ENCODE data around the gene TMEM98.

DNA sequence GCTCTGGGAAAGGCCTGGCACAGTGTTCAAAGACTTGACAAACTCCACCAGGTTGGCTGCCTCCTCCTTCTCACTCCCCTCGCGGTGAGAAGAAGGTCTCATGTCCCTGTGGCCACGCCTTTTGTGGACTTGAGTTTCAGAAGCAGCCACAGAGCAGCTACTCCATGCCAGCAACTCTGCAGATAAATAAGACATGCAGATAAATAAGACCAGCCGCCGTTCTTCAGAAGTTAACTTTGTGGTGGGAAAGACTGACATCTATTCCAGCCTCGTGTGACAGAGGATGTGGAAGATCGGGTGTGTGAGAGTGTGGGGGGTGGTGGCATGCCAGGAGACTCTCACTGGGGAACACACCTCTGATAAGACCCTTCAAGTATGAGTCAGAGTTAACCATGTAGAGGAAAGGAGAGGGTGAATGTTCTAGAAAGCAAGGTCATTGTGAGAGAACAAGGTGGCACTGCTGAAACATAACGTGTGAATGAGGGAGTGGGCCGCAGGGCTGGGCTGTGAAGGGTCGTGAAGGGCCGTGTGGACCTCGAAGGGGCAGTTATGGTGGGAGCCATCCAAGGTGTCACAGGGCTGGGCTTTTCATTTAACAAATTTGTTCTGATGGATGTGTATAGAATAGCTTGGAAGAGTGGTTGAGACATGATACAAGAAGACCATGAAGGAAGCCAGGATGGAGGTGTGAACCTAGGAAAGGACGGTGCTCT, 64.5 kb downstream of the TMEM98 start:
- TF ChIP-seq, protein P1, sequence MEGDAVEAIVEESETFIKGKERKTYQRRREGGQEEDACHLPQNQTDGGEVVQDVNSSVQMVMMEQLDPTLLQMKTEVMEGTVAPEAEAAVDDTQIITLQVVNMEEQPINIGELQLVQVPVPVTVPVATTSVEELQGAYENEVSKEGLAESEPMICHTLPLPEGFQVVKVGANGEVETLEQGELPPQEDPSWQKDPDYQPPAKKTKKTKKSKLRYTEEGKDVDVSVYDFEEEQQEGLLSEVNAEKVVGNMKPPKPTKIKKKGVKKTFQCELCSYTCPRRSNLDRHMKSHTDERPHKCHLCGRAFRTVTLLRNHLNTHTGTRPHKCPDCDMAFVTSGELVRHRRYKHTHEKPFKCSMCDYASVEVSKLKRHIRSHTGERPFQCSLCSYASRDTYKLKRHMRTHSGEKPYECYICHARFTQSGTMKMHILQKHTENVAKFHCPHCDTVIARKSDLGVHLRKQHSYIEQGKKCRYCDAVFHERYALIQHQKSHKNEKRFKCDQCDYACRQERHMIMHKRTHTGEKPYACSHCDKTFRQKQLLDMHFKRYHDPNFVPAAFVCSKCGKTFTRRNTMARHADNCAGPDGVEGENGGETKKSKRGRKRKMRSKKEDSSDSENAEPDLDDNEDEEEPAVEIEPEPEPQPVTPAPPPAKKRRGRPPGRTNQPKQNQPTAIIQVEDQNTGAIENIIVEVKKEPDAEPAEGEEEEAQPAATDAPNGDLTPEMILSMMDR (IDR thresholded peaks at IDR 0.05): no peak
- TF ChIP-seq POLR2A (IDR thresholded peaks at IDR 0.05): no peak

Measured in ovary (tissue), 3 donors.